Breast epithelium (tissue), 4 donors: Measurements from ENCODE around the gene DDX39B. TPM values are rescaled to one million over a fixed set of nuclear protein-coding genes. Genes with fewer than 3 reads are reported as not detected.
"Not testable (repeated sequence)": the region's sequence is repeated elsewhere in the genome, so short reads cannot be mapped to it uniquely, and the experiment has no call there.

Experiments used
- DNase-seq, 2 donors: peaks; one replicate each; pipeline ENCODE4 v3.0.0-alpha.2; 2019; ENCODE audit warnings: low spot score in 2 of 2
- H3K27ac ChIP-seq, 2 donors: fragments of 200-600 bp; sonication (generic) in 1 of 2; one replicate each; pipeline ENCODE4 v1.5.1; 2016 to 2019; ENCODE audit warnings: mild to moderate bottlenecking in 1 of 2
- H3K27me3 ChIP-seq, 2 donors: fragments of 200-600 bp; sonication (generic) in 1 of 2; one replicate each; pipeline versions ENCODE4 v1.5.1 to v1.6.0; 2017 to 2019; ENCODE audit warnings: control low read depth in 1 of 2, mild to moderate bottlenecking in 1 of 2
- H3K36me3 ChIP-seq: fragments of 200-600 bp; one replicate; pipeline ENCODE4 v1.5.1; 2019
- H3K4me1 ChIP-seq, 2 donors: fragments of 200-600 bp; sonication (generic); one replicate each; pipeline ENCODE4 v1.5.1; 2016 to 2019; ENCODE audit warnings: control low read depth in 1 of 2
- H3K4me3 ChIP-seq, 3 donors: fragments of 200-600 bp; sonication (generic); 1 replicate in 2 of 3; 2 replicates in 1 of 3; pipeline ENCODE4 v1.5.1; 2016 to 2019; ENCODE audit warnings: mild to moderate bottlenecking in 3 of 3, moderate library complexity in 2 of 3
- H3K9me3 ChIP-seq, 2 donors: fragments of 200-600 bp; sonication (generic) in 1 of 2; one replicate each; pipeline ENCODE4 v1.5.1; 2016 to 2019; ENCODE audit warnings: control low read depth in 1 of 2
- POLR2A ChIP-seq: fragments of 450-650 bp; IDR thresholded peaks from one replicate; pipeline ENCODE4 v1.6.1; 2016; ENCODE audit warnings: antibody characterized with exemption, mild to moderate bottlenecking, moderate library complexity
- POLR2AphosphoS5 ChIP-seq, 3 donors: sonication (generic); formaldehyde crosslinking; IDR thresholded peaks; one replicate each; pipeline ENCODE4 v1.6.1; 2017; ENCODE audit warnings: antibody characterized with exemption in 3 of 3
- intact Hi-C: fragments of 100-400 bp; cut with DNase I; formaldehyde crosslinking; loops from one replicate; pipeline ENCODE4 v1.15.1; 2023; ENCODE audit warnings: low total_unique reads
- total RNA-seq, 3 donors: library from RNA; depleted of rRNA; stranded (reverse); fragments of >200 nt; gene quantifications; one replicate each; pipeline ENCODE4 v1.1.0, GENCODE V29; 2016
- TF ChIP-seq, protein P1 (sequence below), 3 donors: fragments of 450-650 bp; IDR thresholded peaks; one replicate each; pipeline ENCODE4 v1.5.1; 2016 to 2017; ENCODE audit warnings: antibody characterized with exemption in 3 of 3, mild to moderate bottlenecking in 3 of 3, moderate library complexity in 3 of 3

Gene DDX39B
- total RNA-seq, 3 donors from 2014 or later = 315 to 336 (median 334) TPM

DNA sequence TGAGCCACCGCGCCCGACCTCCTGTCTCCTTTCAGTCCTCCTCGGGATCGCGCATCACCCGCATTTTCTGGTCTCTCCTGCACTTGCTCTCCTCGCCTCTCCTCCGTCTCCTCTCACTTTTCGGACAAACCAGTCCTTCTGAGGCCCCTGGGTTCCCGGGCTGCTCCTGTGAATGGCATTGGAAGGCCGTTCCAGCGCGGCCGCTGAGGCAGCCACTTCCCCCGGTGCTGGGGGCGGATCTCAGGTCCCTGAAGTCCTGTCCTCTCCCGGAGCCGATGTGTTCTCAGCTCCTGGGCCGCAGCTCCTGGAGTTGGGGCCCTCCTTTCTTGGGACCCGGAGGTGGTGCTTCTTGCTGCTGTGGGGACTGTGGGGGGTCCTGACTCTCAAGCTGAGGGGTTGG is 43.1 kb downstream of the DDX39B start:
- TF ChIP-seq, protein P1, sequence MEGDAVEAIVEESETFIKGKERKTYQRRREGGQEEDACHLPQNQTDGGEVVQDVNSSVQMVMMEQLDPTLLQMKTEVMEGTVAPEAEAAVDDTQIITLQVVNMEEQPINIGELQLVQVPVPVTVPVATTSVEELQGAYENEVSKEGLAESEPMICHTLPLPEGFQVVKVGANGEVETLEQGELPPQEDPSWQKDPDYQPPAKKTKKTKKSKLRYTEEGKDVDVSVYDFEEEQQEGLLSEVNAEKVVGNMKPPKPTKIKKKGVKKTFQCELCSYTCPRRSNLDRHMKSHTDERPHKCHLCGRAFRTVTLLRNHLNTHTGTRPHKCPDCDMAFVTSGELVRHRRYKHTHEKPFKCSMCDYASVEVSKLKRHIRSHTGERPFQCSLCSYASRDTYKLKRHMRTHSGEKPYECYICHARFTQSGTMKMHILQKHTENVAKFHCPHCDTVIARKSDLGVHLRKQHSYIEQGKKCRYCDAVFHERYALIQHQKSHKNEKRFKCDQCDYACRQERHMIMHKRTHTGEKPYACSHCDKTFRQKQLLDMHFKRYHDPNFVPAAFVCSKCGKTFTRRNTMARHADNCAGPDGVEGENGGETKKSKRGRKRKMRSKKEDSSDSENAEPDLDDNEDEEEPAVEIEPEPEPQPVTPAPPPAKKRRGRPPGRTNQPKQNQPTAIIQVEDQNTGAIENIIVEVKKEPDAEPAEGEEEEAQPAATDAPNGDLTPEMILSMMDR (IDR thresholded peaks at IDR 0.05) = no peak
- TF ChIP-seq POLR2AphosphoS5 (IDR thresholded peaks at IDR 0.05) (no peak), POLR2A (no peak)
- intact Hi-C loops = no loop called here
- DNase-seq = no peak
- Histone ChIP-seq H3K27me3 (no peaks in the 10 kb centered on the region), H3K4me3 (peak overlapping the region in 2 of 3 donors; percentile 63 to 79), H3K36me3 (no peaks in the 10 kb centered on the region), H3K4me1 (no peaks in the 10 kb centered on the region), H3K9me3 (no peaks in the 10 kb centered on the region), H3K27ac (no peak overlapping the region)

DNA sequence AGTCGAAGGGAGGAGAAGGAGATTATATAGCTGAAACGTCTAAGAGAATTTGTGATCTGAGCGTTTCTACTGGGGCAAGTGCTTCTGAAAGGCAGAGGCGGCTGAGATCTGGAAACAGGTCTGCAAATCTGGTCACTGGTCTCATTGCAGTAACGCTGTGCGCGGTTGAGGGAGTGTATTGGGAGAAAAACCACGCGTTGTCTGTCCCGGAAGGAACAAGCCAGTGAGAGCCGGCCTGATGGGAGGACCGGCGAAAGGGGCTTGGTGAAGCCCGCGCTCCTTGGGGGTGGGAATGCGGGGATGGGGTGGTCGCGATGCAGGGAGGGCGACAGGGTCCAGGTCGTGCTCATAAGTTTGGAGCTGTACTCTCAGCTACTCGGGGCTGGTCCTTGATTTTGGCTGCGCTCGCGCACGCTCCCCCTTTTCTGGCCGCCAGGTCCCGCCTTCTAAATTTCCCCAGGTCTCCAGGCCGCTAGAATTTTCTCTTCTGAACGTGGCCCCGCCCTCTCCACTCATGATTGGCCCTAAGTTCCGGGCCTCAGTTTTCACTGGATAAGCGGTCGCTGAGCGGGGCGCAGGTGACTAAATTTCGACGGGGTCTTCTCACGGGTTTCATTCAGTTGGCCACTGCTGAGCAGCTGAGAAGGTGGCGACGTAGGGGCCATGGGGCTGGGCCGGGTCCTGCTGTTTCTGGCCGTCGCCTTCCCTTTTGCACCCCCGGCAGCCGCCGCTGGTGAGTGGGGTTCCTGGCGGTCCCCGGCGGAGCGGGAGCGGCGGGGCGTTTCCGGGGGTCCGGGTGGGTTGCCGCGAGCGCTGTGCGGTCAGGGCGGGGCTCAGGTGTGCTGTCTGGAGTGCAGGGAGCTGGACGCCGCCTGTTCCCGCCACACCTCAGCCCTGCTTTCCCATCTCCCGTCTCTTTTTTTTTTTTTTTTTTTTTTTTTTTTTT is 44.0 kb downstream of the DDX39B start, which contains the start of gene MICB:
TSS of gene MICB (plus strand) at position 615 of the 946 bp plus-strand sequence. CDS start at position 664, 49 bp downstream.
- Histone ChIP-seq H3K27me3 (no peaks in the 10 kb centered on the region), H3K4me1 (no peaks in the 10 kb centered on the region), H3K36me3 (no peaks in the 10 kb centered on the region), H3K9me3 (no peaks in the 10 kb centered on the region), H3K4me3 (peak within 1 kb of the TSS; percentile 52 to 79 (median 63)), H3K27ac (peak within 1 kb of the TSS in 1 of 2 donors; percentile 57)
- peak; percentile 63 to 77 for DNase-seq
- no peak for TF ChIP-seq POLR2AphosphoS5 (IDR thresholded peaks at IDR 0.05)
- no peak for TF ChIP-seq POLR2A
- TF ChIP-seq, protein P1 (IDR thresholded peaks at IDR 0.05) = peak in 1 of 3 donors; percentile 17
- intact Hi-C loops = no loop called here

DNA sequence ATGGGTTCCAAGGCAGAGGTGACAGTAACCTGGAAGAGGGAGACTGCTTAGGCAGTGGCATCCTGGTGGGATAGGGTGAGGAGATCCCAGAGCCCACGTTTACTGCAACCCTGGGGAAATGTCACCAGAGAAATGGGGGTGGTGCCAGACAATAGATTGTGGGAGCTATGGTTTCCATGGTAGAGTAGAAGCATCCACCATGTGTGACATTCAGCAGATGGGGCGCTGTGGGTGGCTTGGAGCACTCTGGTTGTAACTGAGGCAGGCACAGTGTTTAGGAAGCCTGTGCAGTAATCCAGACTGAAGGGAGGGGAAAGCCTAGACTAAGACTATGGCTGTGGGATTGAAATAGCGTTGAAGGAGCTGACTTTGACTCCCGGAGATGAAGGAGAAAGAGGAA is 45.0 kb downstream of the DDX39B start:
- H3K27me3 ChIP-seq, H3K9me3 ChIP-seq, H3K4me3 ChIP-seq, intact Hi-C loops, H3K4me1 ChIP-seq, DNase-seq, H3K36me3 ChIP-seq: not testable (repeated sequence)
- peak overlapping the region in 1 of 2 donors; percentile 57 for H3K27ac ChIP-seq

DNA sequence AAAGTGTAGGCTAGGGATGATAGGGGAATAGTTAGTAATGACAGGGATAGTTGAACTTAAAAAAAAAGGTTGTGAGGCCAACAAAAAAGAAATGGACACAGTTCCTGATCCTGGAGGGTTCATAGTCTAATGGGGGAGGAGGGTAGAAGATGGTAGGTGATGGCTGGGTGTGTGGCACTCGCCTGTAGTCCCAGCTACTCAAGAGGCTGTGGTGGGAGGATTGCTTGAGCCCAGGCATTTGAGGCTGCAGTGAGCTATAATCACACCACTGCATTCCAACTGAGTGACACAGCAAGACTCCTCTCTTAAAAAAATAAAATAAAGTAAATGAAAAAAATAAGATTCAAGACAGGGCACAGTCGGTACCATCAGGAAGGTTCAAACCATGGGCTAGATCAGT is 46.2 kb downstream of the DDX39B start:
- no peaks in the 10 kb centered on the region for H3K36me3 ChIP-seq
- no peak for DNase-seq
- no peak overlapping the region for H3K4me3 ChIP-seq
- H3K27ac ChIP-seq = no peak overlapping the region
- TF ChIP-seq, protein P1 (IDR thresholded peaks at IDR 0.05) = no peak
- TF ChIP-seq POLR2A (no peak), POLR2AphosphoS5 (IDR thresholded peaks at IDR 0.05) (no peak)
- intact Hi-C loops = no loop called here
- no peaks in the 10 kb centered on the region for H3K4me1 ChIP-seq
- no peaks in the 10 kb centered on the region for H3K9me3 ChIP-seq
- H3K27me3 ChIP-seq = no peaks in the 10 kb centered on the region

DNA sequence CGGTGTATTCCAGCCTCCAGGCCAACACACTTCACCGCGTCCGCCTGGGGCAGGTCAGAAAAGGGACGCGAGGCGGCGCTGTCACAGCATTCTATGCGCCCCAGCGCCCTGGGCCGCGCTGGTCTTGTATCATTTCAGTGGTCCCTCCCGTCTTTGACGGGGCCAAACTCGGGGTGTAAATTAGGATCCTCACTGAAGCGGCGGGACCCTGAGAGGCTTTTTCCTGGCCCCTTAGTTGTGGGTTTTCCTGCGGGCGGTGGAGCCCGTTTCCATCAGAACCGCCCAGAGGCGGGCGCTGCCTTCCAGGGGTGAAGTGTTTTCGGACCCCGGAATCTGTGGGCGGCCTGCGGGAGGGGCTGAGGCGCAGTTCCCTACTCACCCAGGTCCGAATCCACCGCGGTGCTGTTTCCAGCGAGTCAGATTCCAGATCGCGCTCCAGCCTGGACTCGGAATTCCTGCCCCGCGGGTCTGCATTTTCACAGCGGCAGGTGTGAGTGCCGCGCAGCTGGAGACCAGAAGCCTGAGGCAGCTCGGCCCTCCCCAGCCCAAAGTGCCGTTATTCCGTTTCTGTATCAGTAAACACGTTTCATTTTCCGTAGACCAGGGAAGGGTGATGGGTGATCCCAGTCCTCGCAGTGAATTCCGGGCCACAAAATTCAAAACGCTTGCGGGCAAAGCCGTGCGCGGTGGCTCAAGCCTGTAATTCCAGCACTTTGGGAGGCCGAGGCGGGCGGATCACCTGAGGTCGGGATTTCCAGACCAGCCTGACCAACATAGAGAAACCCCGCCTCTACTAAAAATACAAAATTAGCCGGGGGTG is 47.7 kb downstream of the DDX39B start:
- Histone ChIP-seq H3K27me3 (no peaks in the 10 kb centered on the region), H3K9me3 (no peaks in the 10 kb centered on the region), H3K36me3 (no peaks in the 10 kb centered on the region), H3K4me3 (peak overlapping the region; percentile 51 to 72 (median 54)), H3K27ac (peak overlapping the region; percentile 29 to 72), H3K4me1 (no peaks in the 10 kb centered on the region)
- intact Hi-C loops = no loop called here
- DNase-seq = peak; percentile 46 to 77
- TF ChIP-seq POLR2AphosphoS5 (IDR thresholded peaks at IDR 0.05) (peak in 1 of 3 donors; percentile 22), POLR2A (no peak)
- TF ChIP-seq, protein P1 (IDR thresholded peaks at IDR 0.05) = peak; percentile 61 to 78 (median 73)

DNA sequence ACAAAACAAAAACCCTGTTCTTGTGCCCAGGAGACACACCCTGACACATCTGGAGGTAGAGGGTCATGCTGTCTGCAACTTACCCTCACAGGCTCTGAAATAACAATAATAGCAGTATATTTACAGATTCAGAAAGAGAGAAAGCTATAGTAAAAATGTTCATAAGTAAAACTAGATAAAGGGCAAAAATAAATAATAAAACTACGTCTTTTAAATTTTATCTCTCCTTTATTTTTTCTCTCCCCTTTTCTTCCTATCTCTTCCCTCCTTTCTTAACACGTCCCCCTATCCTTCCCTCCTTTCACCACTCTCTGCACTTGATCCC is 48.3 kb downstream of the DDX39B start:
- H3K4me1 ChIP-seq, H3K27me3 ChIP-seq, H3K36me3 ChIP-seq, DNase-seq, intact Hi-C loops, H3K9me3 ChIP-seq, H3K27ac ChIP-seq: not testable (repeated sequence)
- peak overlapping the region; percentile 51 to 72 (median 54) for H3K4me3 ChIP-seq
